IMR-90 (cell line): ENCODE results near the gene ERAP2. TPM values are rescaled to one million over a fixed set of nuclear protein-coding genes. Genes with fewer than 3 reads are reported as not detected.

Source experiments
- ATAC-seq: fragments of 200-7000 bp; cut with Tn5 transposase; 2 replicates; pipeline ENCODE4 v1.9.1; 2020; ENCODE audit warnings: low read depth, mild to moderate bottlenecking, moderate library complexity
- BruUV-seq: library from RNA; stranded (reverse); fragments of 400-500 nt; replicated peaks from 2 replicates; lab custom pipeline; 2021; lab: Mats Ljungman, UMichigan
- CTCF ChIA-PET: fragments of 300-600 bp; formaldehyde crosslinking; extraction: SDS; loops from one replicate; lab custom pipeline; 2021; ENCODE audit warnings: antibody characterized with exemption; lab: Yijun Ruan, JAX
- POLR2A ChIA-PET: fragments of 300-600 bp; sonication (Branson Sonifier 250); formaldehyde crosslinking; loops from one replicate; lab custom pipeline; 2022; ENCODE audit warnings: antibody characterized with exemption; ENCODE audit not compliant: unreplicated experiment; lab: Charles Lee
- DNase-seq: peaks from one replicate; pipeline ENCODE4 v3.0.0; 2013
- H2AFZ ChIP-seq: replicated peaks from 2 replicates; pipeline ENCODE3; 2013; ENCODE audit warnings: low read length, mild to moderate bottlenecking; ENCODE audit not compliant: poor library complexity
- H2AK5ac ChIP-seq: 2 replicates; pipeline ENCODE4 v1.6.1; 2013; ENCODE audit warnings: low read depth, low read length, inconsistent platforms
- H2AK9ac ChIP-seq: replicated peaks from 2 replicates; pipeline ENCODE3; 2013; ENCODE audit warnings: mild to moderate bottlenecking, low read depth, low read length, moderate library complexity; ENCODE audit not compliant: poor library complexity
- H2BK120ac ChIP-seq: 2 replicates; pipeline ENCODE4 v1.6.1; 2013; ENCODE audit warnings: low read depth, low read length, inconsistent platforms
- H2BK15ac ChIP-seq: 3 replicates; pipeline ENCODE4 v1.6.1; 2013; ENCODE audit warnings: low read depth, low read length, inconsistent platforms
- H2BK20ac ChIP-seq: 2 replicates; pipeline ENCODE4 v1.6.1; 2013; ENCODE audit warnings: low read depth, mild to moderate bottlenecking, inconsistent platforms, low read length, moderate library complexity
- H2BK5ac ChIP-seq: 2 replicates; pipeline ENCODE4 v1.6.1; 2013; ENCODE audit warnings: mild to moderate bottlenecking, low read depth, low read length, inconsistent platforms; ENCODE audit not compliant: poor library complexity, severe bottlenecking
- H3K14ac ChIP-seq: replicated peaks from 2 replicates; pipeline ENCODE4 v1.6.1; 2013; ENCODE audit warnings: low read depth, low read length, inconsistent platforms
- H3K18ac ChIP-seq: 2 replicates; pipeline ENCODE4 v1.6.1; 2013; ENCODE audit warnings: low read depth, low read length, control low read depth
- H3K23ac ChIP-seq: 2 replicates; pipeline ENCODE4 v1.6.1; 2013; ENCODE audit warnings: low read depth, low read length, inconsistent platforms
- H3K27ac ChIP-seq: 2 replicates; pipeline ENCODE4 v1.5.1; 2013; ENCODE audit warnings: mild to moderate bottlenecking, control low read depth, low read length; ENCODE audit not compliant: insufficient read depth
- H3K27me3 ChIP-seq: 2 replicates; pipeline ENCODE4 v1.6.1; 2013; ENCODE audit warnings: low read length; ENCODE audit not compliant: control insufficient read depth, insufficient read depth
- H3K36me3 ChIP-seq: 2 replicates; pipeline ENCODE4 v1.6.1; 2013; ENCODE audit warnings: low read length, mixed read lengths; ENCODE audit not compliant: control insufficient read depth, insufficient read depth
- H3K4ac ChIP-seq: 2 replicates; pipeline ENCODE4 v1.6.1; 2013; ENCODE audit warnings: low read depth, low read length, inconsistent platforms
- H3K4me1 ChIP-seq: 2 replicates; pipeline ENCODE4 v1.6.1; 2013; ENCODE audit warnings: low read length, mixed read lengths; ENCODE audit not compliant: control insufficient read depth, insufficient read depth
- H3K4me2 ChIP-seq: 2 replicates; pipeline ENCODE4 v1.6.1; 2013; ENCODE audit warnings: low read depth, mild to moderate bottlenecking, control low read depth, low read length, moderate library complexity
- H3K4me3 ChIP-seq: 2 replicates; pipeline ENCODE4 v1.5.1; 2013; ENCODE audit warnings: low read depth, mild to moderate bottlenecking, control low read depth, low read length, moderate library complexity; ENCODE audit not compliant: insufficient read depth
- H3K56ac ChIP-seq: 2 replicates; pipeline ENCODE4 v1.6.1; 2013; ENCODE audit warnings: low read length, inconsistent platforms; ENCODE audit not compliant: insufficient read depth; ENCODE audit errors: extremely low read depth
- H3K79me1 ChIP-seq, 2 experiments: 2 replicates each; pipeline ENCODE4 v1.6.1; 2013; ENCODE audit warnings: low read length in 2 of 2, inconsistent platforms in 1 of 2, low read depth in 1 of 2
- H3K9ac ChIP-seq: 2 replicates; pipeline ENCODE4 v1.6.1; 2013; ENCODE audit warnings: low read depth, low read length, control low read depth
- H3K9me1 ChIP-seq: 2 replicates; pipeline ENCODE4 v1.6.1; 2013; ENCODE audit warnings: low read length, inconsistent platforms; ENCODE audit not compliant: insufficient read depth
- H3K9me3 ChIP-seq: 2 replicates; pipeline ENCODE4 v1.6.1; 2013; ENCODE audit warnings: low read length; ENCODE audit not compliant: control insufficient read depth, insufficient read depth
- H4K20me1 ChIP-seq: 2 replicates; pipeline ENCODE4 v1.6.1; 2013; ENCODE audit warnings: low read length, inconsistent platforms; ENCODE audit not compliant: insufficient read depth
- H4K5ac ChIP-seq: 2 replicates; pipeline ENCODE4 v1.6.1; 2013; ENCODE audit warnings: mild to moderate bottlenecking, low read depth, low read length, control low read depth
- H4K8ac ChIP-seq, 2 experiments: 2 replicates each; pipeline ENCODE4 v1.6.1; 2013; ENCODE audit warnings: low read depth in 2 of 2, low read length in 2 of 2, control low read depth in 1 of 2, inconsistent platforms in 1 of 2
- H4K91ac ChIP-seq: 2 replicates; pipeline ENCODE4 v1.6.1; 2013; ENCODE audit warnings: low read depth, low read length, inconsistent platforms; ENCODE audit not compliant: insufficient read depth
- BHLHE40 ChIP-seq: fragments of 150-350 bp; IDR thresholded peaks from 2 replicates; pipeline ENCODE4 v1.6.1; 2016; ENCODE audit warnings: mild to moderate bottlenecking, low read depth, low read length
- CEBPB ChIP-seq: IDR thresholded peaks from 2 replicates; pipeline ENCODE4 v1.6.1; 2012; ENCODE audit warnings: low read depth, low read length, improper control_type of control experiment
- CHD1 ChIP-seq: IDR thresholded peaks from 2 replicates; pipeline ENCODE4 v1.6.1; 2012; ENCODE audit warnings: low read depth, low read length, improper control_type of control experiment
- FOS ChIP-seq: fragments of 150-350 bp; IDR thresholded peaks from 2 replicates; pipeline ENCODE4 v1.6.1; 2016; ENCODE audit warnings: low read depth, low read length
- MAFK ChIP-seq: IDR thresholded peaks from 2 replicates; pipeline ENCODE4 v1.6.1; 2012; ENCODE audit warnings: low read depth, low read length, improper control_type of control experiment
- MAZ ChIP-seq: IDR thresholded peaks from 2 replicates; pipeline ENCODE4 v1.6.1; 2012; ENCODE audit warnings: low read depth, mild to moderate bottlenecking, low read length, improper control_type of control experiment, moderate library complexity, borderline replicate concordance
- NFE2L2 ChIP-seq: fragments of 150-350 bp; IDR thresholded peaks from 2 replicates; pipeline ENCODE4 v1.6.1; 2016; ENCODE audit warnings: low read depth, mild to moderate bottlenecking, low read length
- POLR2A ChIP-seq: IDR thresholded peaks from 2 replicates; pipeline ENCODE4 v1.6.1; 2012; ENCODE audit warnings: mild to moderate bottlenecking, low read depth, low read length
- RCOR1 ChIP-seq: IDR thresholded peaks from 2 replicates; pipeline ENCODE4 v1.6.1; 2012; ENCODE audit warnings: mild to moderate bottlenecking, low read length, improper control_type of control experiment; ENCODE audit not compliant: insufficient replicate concordance
- SMC3 ChIP-seq: fragments of 150-350 bp; IDR thresholded peaks from 2 replicates; pipeline ENCODE4 v1.6.1; 2016; ENCODE audit warnings: low read depth, mild to moderate bottlenecking, antibody characterized with exemption, low read length, moderate library complexity
- WGBS, 2 experiments: methylation state at CpG; one replicate each; pipeline versions ENCODE4 v1.1.5 to v1.1.7; 2013; ENCODE audit warnings: missing lambda C conversion rate in 2 of 2; ENCODE audit not compliant: insufficient read length in 1 of 2; ENCODE audit errors: extremely low coverage in 2 of 2; 5-methylcytosine and 5-hydroxymethylcytosine counted together
- dilution Hi-C: fragments of 300-500 bp; cut with HindIII; formaldehyde crosslinking; loops from one replicate; pipeline ENCODE4 v1.14.3; 2018; ENCODE audit warnings: low sequenced_read_pairs; ENCODE audit not compliant: unreplicated experiment
- in situ Hi-C: fragments of 300-500 bp; cut with MboI; formaldehyde crosslinking; loops from 3 replicates; pipeline ENCODE4 v1.14.3; 2019; ENCODE audit warnings: low sequenced_read_pairs, inconsistent platforms, mixed read lengths
- intact Hi-C: fragments of 100-400 bp; cut with micrococcal nuclease; formaldehyde crosslinking; loops from 2 replicates; pipeline ENCODE4 v1.10.0; 2022
- polyA plus RNA-seq, 3 experiments: library from polyadenylated mRNA; depleted of rRNA; stranded (reverse); fragments of >200 nt; gene quantifications; 2 replicates each; pipeline ENCODE4 v1.2.3, GENCODE V29; 2012; ENCODE audit warnings: low replicate concordance in 1 of 3
- total RNA-seq: library from RNA; depleted of rRNA; stranded (reverse); fragments of >200 nt; gene quantifications from 2 replicates; pipeline ENCODE4 v1.2.3, GENCODE V29; 2012
- TF ChIP-seq, protein P1 (sequence below): fragments of 150-350 bp; IDR thresholded peaks from 2 replicates; pipeline ENCODE4 v1.6.1; 2017; ENCODE audit warnings: mild to moderate bottlenecking, antibody characterized with exemption, low read length, low read depth

ERAP2 gene
- total and polyA plus RNA-seq, 2 of the 4 experiments (the other 2 are of a cell fraction) = 10.6 to 21.3 TPM

DNA sequence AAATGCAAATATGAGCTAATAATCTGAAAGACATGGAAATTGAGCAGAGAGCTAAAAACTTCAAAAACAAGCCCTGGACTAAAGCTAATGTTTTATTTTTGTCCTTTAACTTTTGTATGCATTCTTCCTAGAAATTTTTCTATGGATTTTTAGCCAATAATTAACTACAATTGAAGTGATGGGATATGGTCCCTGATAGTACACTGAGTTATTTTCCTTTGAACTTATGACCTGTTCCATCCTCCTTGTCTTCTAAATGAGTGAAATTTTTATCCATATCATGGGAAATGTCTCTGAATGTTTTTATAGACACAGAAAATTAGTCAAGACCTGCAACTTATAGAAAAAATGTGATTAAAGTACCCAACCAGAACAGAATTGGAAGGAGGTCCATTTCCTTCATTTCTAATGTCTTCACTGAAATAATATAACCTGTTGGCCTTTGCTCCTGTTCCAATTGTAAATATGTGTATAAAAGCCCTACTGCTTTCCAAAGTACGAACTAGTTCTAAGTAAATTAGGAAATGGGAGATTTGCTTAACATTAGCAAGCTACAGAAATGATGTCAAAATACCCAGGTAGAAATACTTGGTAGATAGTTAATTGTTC lies 11.3 kb upstream of the ERAP2 start:
- DNase-seq (no peak), ATAC-seq (no peak)
- Histone ChIP-seq H2BK15ac (no peak overlapping the region), H4K8ac (no peak overlapping the region), H2BK20ac (no peak overlapping the region), H2BK5ac (no peak overlapping the region), H3K56ac (no peak overlapping the region), H3K23ac (no peak overlapping the region), H3K9ac (no peak overlapping the region), H3K4ac (no peak overlapping the region), H3K27ac (no peak overlapping the region), H3K36me3 (no peaks in the 10 kb centered on the region), H4K5ac (no peak overlapping the region), H2AFZ (no peak overlapping the region), H4K20me1 (no peaks in the 10 kb centered on the region), H2AK9ac (no peak overlapping the region), H2BK120ac (no peak overlapping the region), H3K9me3 (no peaks in the 10 kb centered on the region), H3K4me3 (no peak overlapping the region), H3K4me1 (no peaks in the 10 kb centered on the region), H3K9me1 (no peaks in the 10 kb centered on the region), H4K91ac (no peak overlapping the region), H3K4me2 (no peak overlapping the region), H3K79me1 (no peaks in the 10 kb centered on the region), H2AK5ac (no peak overlapping the region), H3K18ac (no peak overlapping the region), H3K27me3 (no peaks in the 10 kb centered on the region), H3K14ac (no peak overlapping the region)
- no TSS peak for BruUV-seq
- WGBS, 2 experiments = no CpG with 5 or more reads among the region's 1 CpG
- TF ChIP-seq SMC3 (no peak), MAZ (no peak), BHLHE40 (no peak), FOS (no peak), NFE2L2 (no peak), MAFK (no peak), POLR2A (no peak), CHD1 (no peak), CEBPB (no peak), RCOR1 (no peak)
- TF ChIP-seq, protein P1, sequence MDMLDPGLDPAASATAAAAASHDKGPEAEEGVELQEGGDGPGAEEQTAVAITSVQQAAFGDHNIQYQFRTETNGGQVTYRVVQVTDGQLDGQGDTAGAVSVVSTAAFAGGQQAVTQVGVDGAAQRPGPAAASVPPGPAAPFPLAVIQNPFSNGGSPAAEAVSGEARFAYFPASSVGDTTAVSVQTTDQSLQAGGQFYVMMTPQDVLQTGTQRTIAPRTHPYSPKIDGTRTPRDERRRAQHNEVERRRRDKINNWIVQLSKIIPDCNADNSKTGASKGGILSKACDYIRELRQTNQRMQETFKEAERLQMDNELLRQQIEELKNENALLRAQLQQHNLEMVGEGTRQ = no peak
- in situ Hi-C loops = no loop called here
- ChIA-PET CTCF (no interaction called here), POLR2A (no interaction called here)
- dilution Hi-C loops = no loop called here
- intact Hi-C loops = loop anchor here (5.0 to 10.0 kb wide), 2 partner anchors 132 to 250 kb away; no protein-coding TSS in a partner anchor
